GM12891 (cell line): Measurements from ENCODE around the gene RAMP2. TPM values are rescaled to one million over a fixed set of nuclear protein-coding genes. Genes with fewer than 3 reads are reported as not detected.
A peak's percentile ranks its signal among the peaks of the same experiment; 100 is the strongest.
"Not testable (repeated sequence)": the region's sequence is repeated elsewhere in the genome, so short reads cannot be mapped to it uniquely, and the experiment has no call there.

Experiments used
- DNase-seq: peaks from one replicate; pipeline ENCODE4 v3.0.0; 2011; ENCODE audit warnings: low spot score; ENCODE audit not compliant: insufficient read length
- FAIRE-seq: peaks from 2 replicates; lab custom pipeline; 2011; peaks lifted over from hg19 to GRCh38; lab: Jason Lieb, UNC
- PAX5 ChIP-seq: IDR thresholded peaks from 2 replicates; pipeline ENCODE4 v1.6.1; 2011; ENCODE audit warnings: low read length, moderate library complexity, mild to moderate bottlenecking; ENCODE audit not compliant: insufficient read depth, severe bottlenecking
- POLR2A ChIP-seq: IDR thresholded peaks from 2 replicates; pipeline ENCODE4 v1.6.1; 2011; ENCODE audit warnings: low read depth, low read length, control low read depth
- POLR2AphosphoS5 ChIP-seq: IDR thresholded peaks from 2 replicates; pipeline ENCODE4 v1.6.1; 2011; ENCODE audit warnings: low read depth, low read length, control low read depth
- POU2F2 ChIP-seq: IDR thresholded peaks from 2 replicates; pipeline ENCODE4 v1.6.1; 2011; ENCODE audit warnings: low read depth, mild to moderate bottlenecking, control low read depth, low read length, moderate library complexity
- SPI1 ChIP-seq: IDR thresholded peaks from 2 replicates; pipeline ENCODE4 v1.6.1; 2011; ENCODE audit warnings: low read depth, low read length, control low read depth
- TAF1 ChIP-seq: IDR thresholded peaks from 2 replicates; pipeline ENCODE4 v1.6.1; 2011; ENCODE audit warnings: low read depth, low read length, control low read depth
- polyA plus RNA-seq: library from polyadenylated mRNA; unstranded; fragments of >200 nt; gene quantifications from one replicate; pipeline ENCODE4 v1.2.1, GENCODE V29; 2012; ENCODE audit warnings: low read depth, missing spikeins, inconsistent platforms; ENCODE audit not compliant: missing spikeins

Gene RAMP2
- polyA plus RNA-seq = 0.74 TPM

DNA sequence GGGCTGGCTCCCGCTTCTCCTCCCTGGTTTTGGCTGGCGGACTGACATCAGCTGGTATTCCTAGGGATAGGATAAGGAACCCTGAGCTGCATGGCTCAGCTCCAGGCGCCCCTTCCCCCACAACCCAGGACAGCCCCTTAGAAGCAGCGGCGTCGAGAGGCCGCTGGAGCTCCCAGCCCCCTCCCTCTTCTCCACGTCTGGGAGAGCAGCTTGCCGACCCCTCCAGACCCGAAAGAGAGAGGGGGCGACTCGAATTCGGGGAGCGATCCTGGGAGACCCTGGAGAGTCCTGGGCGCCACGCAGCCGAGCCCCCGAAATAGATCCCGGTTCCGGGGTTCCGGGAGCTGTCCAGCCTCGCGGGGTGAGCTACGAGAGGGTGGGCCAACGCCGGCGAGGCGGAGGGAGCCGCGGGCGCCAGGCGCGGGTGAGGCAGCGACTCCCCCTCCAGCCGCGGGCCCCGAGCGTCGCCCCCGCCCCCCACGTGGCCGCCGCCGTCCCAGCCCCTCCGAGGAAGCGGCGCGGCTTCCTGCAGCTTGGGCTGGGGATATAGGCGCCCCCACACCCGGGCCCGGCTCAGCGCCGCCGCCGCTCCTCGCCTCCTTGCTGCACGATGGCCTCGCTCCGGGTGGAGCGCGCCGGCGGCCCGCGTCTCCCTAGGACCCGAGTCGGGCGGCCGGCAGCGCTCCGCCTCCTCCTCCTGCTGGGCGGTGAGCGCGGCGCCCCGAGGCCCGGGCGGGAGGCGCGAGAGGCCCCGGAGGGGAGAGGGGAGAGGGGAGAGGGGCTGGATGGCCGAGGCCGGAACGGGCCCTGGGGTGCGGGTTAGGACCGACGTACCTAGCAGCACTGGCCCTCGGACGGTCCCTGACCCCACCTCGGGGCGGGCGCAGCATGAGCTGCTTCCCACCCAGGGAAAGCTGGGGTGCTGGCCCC is at the start of gene RAMP2:
Gene RAMP2 (plus strand): TSS at position 576 of the 930 bp plus-strand sequence. CDS start 35 bp downstream, at position 611.
- FAIRE-seq (peak; percentile 20), DNase-seq (no peak)
- TF ChIP-seq POLR2A (no peak), SPI1 (no peak), POU2F2 (no peak), PAX5 (no peak), TAF1 (no peak), POLR2AphosphoS5 (no peak)

DNA sequence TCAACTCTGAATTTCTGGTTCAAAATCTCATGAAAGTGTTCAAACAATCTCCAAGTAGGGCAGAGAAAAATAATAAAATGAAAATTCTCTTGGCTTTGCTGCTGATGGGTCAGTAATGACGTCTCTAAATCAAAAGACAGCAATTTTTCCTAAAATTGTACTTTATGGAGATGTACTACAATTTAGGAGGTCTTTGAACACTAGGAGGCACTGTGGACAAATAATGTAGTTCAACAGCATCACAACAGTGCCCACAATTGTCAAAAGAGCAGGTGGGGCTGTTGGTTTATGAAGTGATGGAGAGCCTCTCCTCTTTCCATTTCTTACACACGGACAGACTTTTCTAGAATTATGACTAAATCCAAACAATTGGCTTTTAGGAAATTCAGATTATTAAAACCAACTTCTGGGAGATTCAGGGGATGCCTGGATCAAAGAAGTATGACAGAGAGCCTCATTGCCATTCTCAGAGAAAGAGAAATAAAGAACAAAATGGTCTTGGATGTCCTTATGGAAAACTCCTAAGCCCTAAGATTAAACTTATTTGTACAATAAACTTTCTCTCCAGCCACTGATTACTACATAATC is 39.9 kb upstream of the RAMP2 start:
- no peak for TF ChIP-seq SPI1
- no peak for TF ChIP-seq POLR2AphosphoS5
- TF ChIP-seq TAF1 = no peak
- TF ChIP-seq PAX5 = no peak
- TF ChIP-seq POU2F2 = no peak
- TF ChIP-seq POLR2A = no peak
- FAIRE-seq (peak; percentile 81), DNase-seq (no peak)

DNA sequence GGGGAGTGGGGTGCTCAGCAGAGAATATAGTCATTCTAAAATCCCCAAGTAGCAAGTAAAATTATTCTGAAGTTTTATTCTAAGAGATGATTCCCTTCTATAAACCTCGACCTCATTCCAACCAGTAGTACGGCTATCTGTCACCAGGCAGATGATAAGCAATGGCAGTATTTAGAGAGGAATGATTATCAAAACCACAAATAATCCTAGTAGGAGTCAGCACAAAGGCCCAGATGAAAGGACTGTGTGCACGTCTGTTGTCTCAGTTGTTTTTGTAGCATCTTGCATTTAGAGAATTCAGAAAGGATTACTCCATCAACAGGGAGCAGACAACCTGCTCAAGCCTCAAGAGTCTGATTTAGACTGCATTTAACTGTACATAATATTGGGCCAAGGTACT is 37.4 kb upstream of the RAMP2 start:
- TF ChIP-seq PAX5 = no peak
- no peak for TF ChIP-seq SPI1
- TF ChIP-seq POU2F2 = no peak
- no peak for TF ChIP-seq TAF1
- no peak for TF ChIP-seq POLR2AphosphoS5
- no peak for TF ChIP-seq POLR2A
- no peak for FAIRE-seq

GRCh38 chr17:42725143-42725542 is 35.9 kb upstream of the RAMP2 start:
- DNase-seq (no peak), FAIRE-seq (no peak)
- TF ChIP-seq TAF1 = no peak
- no peak for TF ChIP-seq POU2F2
- no peak for TF ChIP-seq POLR2AphosphoS5
- no peak for TF ChIP-seq POLR2A
- no peak for TF ChIP-seq PAX5
- no peak for TF ChIP-seq SPI1

More for the DNA sequence above, 37.4 kb upstream of the RAMP2 start:
- no peak for DNase-seq

DNA sequence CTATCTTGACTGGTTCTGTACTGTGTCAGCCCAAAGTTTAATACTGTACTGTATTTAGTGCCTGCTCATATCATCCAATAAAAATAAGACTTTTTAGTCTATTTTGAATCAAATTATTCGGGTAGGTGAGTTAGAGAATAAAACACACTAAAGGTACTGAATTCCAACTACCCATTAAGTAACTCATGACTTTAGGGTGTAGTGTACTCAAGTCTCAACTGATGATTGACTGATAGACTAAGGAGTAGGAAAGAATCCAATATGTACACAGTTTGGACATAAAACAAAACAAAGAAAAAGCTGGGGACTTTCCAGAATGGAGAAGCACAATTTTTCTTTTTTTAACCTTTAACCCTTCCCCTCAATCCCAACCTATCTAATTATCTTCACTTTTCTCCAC is 20.3 kb upstream of the RAMP2 start:
- TF ChIP-seq PAX5 (no peak), POLR2AphosphoS5 (no peak), TAF1 (no peak), POU2F2 (no peak), POLR2A (no peak), SPI1 (no peak)
- no peak for FAIRE-seq
- DNase-seq = no peak

GRCh38 chr17:42742916-42743315 is 18.1 kb upstream of the RAMP2 start:
- DNase-seq, FAIRE-seq: not testable (repeated sequence)

DNA sequence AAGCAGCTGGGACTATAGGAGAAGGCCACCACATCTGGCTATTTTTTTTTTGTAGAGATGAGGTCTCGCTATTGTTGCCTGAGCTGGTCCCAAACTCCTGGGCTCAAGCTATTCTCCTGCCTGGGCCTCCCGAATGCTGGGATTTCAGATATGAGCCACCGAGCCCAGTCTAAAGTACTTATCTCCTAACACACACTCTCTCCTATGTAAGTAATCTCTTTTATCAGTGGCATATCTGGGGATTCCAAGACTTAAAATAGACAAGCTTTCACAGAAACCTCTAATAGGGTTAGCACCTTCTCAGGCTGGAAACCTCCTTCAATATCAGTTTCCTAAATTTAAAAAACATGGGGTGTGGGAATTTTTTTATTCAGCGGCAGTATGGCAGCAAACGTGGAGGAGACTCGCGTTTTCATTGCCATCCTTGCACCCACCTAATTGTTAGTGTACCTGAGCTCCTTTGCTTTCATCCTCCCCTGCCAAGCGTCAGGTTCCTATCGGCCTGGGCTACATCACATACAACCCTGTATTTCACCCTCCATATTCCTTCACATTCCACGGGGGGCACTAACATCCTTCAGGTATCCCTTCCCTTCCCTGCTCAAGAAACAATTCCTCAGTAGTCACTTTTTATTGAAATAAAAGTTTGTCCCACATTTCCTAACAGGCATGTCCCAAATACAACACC is 17.3 kb upstream of the RAMP2 start:
- TF ChIP-seq POLR2A (no peak), PAX5 (no peak), SPI1 (no peak)
- FAIRE-seq (no peak), DNase-seq (no peak)

GRCh38 chr17:42744283-42744805 is 16.7 kb upstream of the RAMP2 start:
- TF ChIP-seq PAX5 (no peak), SPI1 (no peak), POU2F2 (no peak), POLR2A (no peak), POLR2AphosphoS5 (no peak), TAF1 (no peak)
- FAIRE-seq (no peak), DNase-seq (peak; percentile 56)

- DNase-seq (peak; percentile 99), FAIRE-seq (peak; percentile 100)
- TF ChIP-seq POLR2AphosphoS5 = no peak
- no peak for TF ChIP-seq SPI1
- TF ChIP-seq POLR2A = no peak; the same call in 1 of the 2 replicates
- no peak for TF ChIP-seq TAF1
- TF ChIP-seq POU2F2 = no peak
- no peak for TF ChIP-seq PAX5
Observed at GRCh38 chr17:42744806-42745617, 16.0 kb upstream of the RAMP2 start, which contains the start of gene EZH1. EZH1 (minus strand) TSS chr17:42745040; CDS start chr17:42728941, 16,099 bp downstream.
